GM23248 (cell line): ENCODE data around the gene DNAH9.

Source experiments
- EZH2 ChIP-seq: fragments of 200-600 bp; sonication (generic); IDR thresholded peaks from 2 replicates; pipeline ENCODE4 v1.6.1; 2018; ENCODE audit warnings: antibody characterized with exemption, mild to moderate bottlenecking; ENCODE audit not compliant: insufficient read depth, poor library complexity, severe bottlenecking
- EZH2phosphoT487 ChIP-seq: fragments of 200-600 bp; sonication (generic); IDR thresholded peaks from 2 replicates; pipeline ENCODE4 v1.6.1; 2018; ENCODE audit warnings: antibody characterized with exemption, moderate library complexity, mild to moderate bottlenecking, low read depth; ENCODE audit not compliant: insufficient read depth

GRCh38 chr17:11742886-11743285 is 144.6 kb downstream of the DNAH9 start:
- no peak for TF ChIP-seq EZH2
- no peak for TF ChIP-seq EZH2phosphoT487
